ENCODE data around the gene RRM2.

Gene RRM2

DNA sequence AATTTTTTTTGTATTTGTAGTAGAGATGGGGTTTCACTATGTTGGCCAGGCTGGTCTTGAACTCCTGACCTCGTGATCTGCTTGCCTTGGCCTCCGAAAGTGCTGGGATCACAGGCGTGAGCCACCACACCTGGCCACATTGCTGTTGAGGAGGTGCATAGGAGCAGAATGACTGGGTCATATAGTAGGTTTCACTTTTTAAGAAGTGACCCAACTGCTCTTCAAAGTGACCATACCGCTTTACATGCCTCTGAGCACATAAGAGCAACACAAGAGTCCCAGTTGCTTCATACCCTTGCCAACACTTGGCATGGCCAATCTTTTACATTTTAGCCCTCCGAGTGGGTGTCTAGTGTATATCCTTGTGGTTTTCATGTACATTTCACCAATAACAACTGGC lies 28.9 kb downstream of the RRM2 start:
- DNase-seq (ENCODE audit: low read depth, low spot score), result no peak

DNA sequence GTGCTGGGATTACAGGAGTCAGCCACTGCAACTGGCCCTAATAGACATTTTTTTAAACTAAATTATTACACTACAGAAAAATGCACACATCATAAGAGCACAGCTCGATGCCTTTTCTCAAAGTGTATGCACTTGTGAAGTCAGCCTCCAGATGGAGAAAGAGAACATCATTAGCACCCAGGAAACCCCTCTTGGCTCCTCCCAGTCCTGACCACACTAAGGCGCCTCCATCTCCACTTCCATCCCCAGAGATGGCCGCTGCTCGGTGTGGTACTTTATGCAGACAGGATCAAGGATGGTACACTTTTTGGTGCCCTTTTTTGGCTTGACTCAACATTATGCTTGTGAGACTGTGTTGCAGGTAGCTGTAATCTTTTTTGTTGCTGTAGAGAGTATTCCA lies 34.8 kb downstream of the RRM2 start:
- no peak for DNase-seq (ENCODE audit: low read depth, low spot score)

DNA sequence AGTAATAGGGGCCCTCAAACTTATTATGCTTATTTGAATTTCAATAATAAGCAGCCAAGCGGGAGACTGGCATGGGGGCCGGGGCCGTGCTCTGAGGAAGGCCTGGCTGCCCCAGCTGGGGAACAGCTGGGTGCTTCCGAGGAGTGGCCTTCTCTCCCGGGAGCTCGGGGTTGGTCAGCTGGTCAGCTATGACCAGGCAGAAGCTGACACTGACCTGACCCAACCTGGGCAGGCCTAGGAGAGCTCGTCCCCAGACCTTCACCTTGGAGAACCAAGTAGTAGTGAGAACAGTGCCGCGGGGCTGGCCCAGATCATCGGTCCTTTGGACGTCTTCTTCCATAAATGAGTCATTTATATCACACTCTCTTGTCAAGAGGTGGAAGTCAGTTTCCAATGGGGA lies 36.1 kb downstream of the RRM2 start:
- no peak for DNase-seq (ENCODE audit: low read depth, low spot score)

DNA sequence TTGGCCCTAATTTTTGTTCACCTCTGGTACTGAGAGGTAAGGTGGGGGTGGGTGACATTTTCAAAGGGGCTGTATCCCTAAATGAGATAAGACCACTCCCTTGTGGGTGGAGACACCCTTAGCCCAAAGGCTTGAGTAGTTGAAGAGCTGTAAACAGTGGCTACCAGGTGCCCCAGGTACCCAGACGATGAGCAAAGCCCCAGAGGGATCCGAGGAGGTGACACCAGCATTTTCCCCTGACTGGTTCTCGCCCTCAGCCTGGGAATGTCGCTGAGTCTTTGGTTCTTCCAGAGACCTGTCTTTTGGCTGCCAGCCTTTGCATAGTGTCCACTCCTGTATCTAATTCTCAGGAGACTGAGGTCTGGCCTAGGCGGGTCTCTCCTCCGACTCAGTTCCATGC lies 36.5 kb downstream of the RRM2 start:
- DNase-seq (ENCODE audit: low read depth, low spot score), result no peak

DNA sequence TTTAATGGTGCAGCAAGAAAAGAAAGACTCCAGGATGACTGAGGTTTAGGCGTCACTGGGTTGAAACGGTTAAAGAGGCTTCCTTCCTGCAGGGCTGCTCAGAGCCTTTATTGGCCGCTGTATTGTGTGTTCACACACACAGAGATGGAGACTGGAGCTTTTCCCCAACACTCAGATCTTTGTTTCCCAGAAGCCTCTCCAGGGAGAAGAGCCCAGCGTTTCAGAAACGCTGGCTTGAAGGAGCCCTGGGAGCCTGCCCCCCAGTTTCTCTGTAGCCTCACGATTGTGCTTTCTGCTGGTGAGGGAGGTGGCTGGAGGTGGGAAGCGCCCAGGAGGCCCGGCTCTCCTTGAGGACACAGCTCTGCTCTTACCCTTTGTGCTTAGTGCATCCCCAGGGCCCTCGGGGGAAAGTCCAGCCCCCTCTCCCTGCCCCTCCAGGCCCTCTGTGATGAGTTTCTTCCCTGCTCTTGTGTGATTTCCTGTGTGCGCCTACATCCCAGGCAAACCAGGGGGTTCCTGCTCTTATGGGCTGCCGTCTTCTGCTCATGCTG lies 37.1 kb downstream of the RRM2 start:
- no peak for DNase-seq (ENCODE audit: low read depth, low spot score)

DNA sequence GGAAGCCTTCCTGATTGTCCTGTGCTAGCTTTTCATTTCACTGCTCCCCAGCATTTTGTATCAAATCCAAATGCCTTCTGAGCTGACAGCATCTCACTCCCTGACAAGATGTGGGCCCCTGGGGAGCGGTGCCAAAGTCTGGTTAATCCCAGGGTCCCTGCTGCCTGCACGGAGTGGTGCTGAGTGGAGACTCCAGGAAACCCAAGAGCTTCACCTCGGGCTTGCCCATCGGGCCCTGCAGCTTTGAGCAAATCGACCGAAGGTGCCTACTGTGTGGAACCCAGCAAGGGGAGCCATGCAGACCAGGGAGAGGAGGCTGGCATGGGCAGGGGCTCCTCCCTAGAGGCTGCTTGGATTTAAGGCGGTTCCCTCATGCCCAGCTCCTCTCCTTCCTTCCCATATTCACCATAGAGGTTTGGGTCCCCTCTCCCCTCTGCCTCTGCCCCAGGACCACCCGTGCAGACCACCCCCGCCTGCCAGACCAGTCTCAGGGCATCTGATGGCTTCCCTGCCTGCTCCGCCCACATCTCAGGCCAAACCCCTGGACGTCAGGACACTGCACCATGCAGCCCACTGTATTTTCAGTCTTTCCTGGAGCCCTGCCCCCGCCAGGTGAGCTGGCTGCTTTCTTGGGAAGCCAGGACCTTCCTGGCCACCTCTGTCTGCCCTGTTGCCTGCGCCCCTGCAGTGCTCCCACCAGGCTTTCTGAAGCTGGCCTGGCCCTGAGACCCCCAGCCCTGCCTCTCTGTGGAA lies 37.8 kb downstream of the RRM2 start:
- no peak for DNase-seq (ENCODE audit: low read depth, low spot score)

DNA sequence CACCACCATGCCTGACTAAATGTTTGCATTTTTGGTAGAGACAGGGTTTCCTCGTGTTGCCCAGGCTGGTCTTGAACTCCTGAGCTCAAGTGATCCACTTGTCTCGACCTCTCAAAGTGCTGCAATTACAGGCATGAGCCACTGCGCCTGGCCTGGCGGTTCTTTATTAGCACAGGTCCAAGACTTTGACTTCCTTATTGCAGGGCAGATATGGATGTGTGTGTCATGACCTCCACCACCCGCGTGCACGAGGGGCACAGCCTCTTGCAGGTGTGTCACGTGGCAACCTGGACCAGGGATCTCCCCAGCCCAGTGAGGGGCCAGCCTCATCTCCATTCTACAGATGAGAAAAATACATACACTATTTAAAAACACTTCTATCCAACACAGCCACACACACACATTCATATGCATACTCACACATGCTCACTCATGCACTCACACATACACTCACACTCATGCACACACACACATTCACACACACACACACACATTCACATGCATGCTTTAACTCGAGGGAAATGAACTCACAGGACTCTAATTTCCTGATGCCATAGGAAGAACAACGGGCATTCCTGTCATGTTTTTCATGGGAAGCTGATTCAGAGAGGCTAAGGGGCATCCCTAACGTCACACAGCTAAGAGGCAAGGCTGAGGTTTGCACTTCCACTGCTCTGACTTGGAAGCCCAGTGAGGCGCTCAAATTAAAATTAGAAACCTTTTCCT lies 38.8 kb downstream of the RRM2 start:
- no peak for DNase-seq (ENCODE audit: low read depth, low spot score)

DNA sequence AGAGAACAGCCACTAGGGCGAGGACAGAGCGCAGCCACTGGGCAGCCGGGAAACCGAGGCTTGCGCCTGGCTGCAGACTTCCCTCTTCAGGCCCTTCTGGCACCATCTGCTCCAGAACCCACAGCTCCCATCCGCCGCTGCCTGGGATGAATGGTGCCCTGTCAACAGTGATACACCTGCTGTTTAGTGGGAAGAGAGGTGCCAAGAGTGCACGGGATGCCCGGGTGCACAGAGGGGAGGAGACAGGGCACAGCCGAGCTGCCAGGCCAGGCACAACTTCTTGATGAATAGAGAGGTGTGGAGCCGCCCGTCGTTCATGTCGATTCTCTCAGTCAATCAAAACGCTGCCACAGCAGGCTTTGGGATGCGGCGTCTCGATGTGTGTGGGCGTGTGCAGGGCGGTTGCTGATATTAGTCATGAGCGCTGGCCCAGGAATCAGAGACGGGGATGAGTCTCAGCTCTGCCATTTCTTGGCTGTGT lies 39.5 kb downstream of the RRM2 start:
- no peak for DNase-seq (ENCODE audit: low read depth, low spot score)

DNA sequence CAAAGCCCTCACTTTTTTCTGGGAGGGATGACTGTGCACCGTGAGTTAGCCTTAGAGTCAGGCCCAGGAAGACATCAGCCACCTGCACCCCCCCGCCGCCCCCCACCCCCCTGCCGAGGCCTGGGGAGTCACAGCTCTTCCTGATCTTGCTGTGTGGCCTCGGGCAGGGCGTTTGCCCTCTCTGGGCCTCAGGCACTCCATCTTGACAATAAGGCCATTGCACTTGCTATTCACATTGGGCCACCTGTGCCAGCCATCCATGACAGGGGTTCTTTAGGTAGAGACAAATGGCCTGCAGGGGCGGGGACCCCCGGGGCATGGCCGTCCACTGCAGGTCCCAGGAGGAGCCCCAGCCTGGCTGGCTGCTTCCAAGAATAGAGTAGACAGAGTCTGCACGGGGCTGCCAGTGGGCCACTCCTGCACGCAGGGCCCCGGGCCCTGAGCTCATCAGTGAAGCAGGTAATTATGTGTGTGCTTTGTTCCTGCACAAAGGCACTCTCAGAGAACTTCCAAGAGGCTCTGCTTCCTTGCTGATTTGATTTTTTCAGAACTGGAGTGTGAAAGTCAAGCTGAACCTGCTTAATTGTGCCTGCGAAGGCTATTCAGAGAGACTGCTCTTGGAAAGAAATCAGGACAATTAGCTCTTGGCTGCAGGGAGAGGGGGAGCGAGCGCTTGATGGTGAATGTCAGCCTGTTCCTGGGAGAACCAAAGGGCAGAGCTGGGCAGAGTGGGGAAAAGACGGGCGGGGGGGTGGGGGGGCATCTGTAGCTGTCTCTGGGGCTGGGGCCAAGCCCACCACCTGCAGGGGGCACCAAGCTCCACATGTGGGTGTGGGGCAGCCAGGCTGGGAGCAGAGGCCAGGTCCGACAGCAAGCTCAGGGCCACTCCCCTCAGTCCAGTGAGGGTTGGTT lies 40.3 kb downstream of the RRM2 start:
- DNase-seq (ENCODE audit: low read depth, low spot score), result no peak

DNA sequence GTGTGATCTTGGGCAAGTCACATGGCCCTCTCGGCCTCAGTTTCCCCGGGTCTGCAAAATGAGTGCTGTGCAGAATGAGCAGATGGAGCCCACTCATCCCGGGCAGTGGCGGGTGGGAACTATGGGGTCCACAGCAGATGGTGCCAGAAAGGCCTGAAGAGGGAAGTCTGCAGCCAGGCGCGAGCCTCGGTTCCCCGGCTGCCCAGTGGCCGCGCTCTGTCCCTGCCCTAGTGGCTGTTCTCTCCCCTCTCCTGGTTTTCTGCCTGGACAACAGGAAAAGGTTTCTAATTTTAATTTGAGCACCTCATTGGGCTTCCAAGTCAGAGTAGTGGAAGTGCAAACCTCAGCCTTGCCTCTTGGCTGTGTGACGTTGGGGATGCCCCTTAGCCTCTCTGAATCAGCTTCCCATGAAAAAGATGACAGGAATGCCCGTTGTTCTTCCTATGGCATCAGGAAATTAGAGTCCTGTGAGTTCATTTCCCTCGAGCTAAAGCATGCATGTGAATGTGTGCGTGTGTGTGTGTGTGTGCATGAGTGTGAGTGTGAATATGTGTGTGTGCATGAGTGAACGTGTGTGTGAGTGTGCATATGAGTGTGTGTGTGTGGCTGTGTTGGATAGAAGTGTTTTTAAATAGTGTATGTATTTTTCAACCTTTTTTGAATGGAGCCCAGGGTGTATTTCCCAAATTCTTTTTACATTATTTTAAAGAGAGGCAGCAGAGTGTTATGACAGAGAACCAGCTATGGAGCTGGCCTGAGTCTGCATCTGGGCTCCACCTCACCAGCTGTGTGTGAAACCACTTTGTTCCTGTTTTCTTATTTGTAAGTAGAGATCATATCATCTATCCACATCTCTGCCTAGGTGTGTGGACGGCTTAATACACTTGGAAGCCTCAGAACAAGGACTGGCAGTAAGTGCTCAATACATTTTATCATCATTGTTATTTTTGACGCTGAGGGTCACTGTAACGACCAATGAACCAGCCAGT lies 41.3 kb downstream of the RRM2 start:
- no peak for DNase-seq (ENCODE audit: low read depth, low spot score)

DNA sequence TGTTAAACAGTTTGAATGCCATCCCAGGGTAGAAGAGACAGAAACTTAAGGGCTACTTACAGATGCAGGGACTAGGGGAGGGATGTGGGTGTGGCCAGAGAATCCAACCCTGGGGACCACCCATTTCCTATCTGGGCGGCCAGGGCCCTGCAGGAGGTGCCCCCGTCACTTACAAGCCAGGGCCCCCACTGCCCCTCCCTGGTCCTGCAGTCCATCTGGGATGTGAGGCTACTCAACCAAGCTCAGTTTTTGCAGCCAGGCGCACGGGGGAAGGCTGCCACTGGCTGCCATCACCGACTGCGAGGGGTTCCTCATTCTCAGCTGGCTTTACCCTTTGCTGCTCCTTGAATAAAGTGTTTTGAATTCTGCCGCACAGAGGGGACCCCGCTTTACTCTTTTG lies 42.1 kb downstream of the RRM2 start:
- no peak for DNase-seq (ENCODE audit: low read depth, low spot score)

DNA sequence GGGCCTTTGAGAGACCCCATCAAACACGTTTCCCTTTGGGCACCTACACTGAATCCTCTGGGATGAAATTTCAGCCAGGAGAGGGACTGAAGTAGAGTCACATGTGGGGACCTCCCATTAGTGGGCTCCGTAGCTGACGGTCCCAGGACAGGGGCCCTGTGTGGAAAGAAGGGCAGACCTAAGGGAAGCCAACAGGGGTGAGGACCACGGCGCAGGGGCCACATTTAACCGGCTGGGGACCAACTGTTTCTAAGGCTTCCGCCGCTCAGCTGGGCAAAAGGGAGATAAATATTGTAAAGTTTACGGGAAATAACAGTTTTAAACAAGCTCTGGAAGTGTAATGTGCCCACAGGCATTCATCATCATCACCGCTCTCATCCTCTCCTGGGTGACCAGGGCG lies 42.7 kb downstream of the RRM2 start:
- DNase-seq (ENCODE audit: low read depth, low spot score), result no peak

DNA sequence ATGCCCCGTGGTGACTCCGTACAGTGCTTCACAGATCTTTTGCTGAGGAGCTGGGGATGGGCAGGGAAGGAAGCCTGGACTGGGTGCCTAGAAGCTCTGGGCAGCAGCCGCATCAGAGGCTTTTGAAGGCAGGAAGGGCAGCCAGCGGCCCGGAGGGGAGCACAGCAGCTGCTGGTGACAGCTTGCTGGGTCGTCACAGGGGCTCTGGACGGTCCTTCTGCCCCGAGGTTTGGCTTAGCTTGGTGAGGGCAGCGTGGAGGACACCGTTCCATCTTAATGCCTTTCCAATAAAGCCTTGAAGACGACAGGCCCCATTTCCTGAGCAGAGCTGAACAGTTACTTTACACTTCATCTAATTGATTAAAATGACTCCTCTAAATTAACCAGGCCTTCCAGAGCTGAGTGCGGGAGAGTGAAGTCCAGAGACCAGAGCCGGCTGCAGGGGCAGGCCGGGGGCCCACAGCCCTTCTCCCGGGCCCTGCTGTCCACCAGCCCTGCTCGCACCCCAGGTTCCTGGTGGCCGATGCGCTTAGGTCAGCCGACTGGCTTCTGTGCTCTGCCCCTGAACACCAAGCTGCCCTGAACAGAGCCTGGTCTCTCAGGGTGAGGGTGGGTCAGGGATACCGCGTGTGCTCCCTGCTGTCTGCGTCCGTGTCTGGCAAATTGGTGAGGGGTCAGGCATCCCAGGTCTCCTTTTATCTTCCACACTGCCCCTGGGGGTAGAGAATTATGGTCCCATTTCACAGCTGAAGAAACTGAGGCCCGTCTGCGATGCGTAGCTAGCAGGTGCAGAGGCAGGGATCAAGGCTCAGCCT lies 43.5 kb downstream of the RRM2 start:
- no peak for DNase-seq (ENCODE audit: low read depth, low spot score)

DNA sequence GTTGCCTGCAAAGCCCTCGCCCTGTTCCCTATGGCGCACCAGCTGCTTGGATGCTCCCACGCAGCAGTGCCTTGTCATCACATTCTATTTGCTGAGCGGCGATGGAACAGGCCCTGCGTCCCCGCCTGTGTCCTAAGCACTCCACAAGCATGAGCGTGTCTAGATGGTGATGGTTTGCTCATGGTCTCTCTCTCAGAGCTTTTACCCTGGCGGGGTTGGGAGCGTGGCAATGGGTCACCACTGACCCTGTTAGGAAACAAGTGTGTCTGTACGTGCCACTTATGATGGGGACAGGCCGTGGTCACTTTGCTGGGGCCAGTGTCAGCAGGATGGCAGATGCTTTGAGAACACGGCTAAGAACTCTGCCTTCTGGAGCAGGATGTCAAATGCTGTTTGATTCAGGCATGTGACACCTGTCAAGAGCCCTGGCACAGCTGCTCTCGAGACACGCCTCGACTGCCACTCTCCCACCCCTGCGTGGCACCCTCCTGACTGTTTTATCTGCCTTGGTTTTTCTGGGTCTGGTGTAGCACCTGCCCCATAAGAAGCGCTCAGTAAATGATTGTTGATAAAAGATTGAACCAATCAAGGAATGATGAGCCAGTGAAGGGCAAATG lies 44.2 kb downstream of the RRM2 start:
- no peak for DNase-seq (ENCODE audit: low read depth, low spot score)

DNA sequence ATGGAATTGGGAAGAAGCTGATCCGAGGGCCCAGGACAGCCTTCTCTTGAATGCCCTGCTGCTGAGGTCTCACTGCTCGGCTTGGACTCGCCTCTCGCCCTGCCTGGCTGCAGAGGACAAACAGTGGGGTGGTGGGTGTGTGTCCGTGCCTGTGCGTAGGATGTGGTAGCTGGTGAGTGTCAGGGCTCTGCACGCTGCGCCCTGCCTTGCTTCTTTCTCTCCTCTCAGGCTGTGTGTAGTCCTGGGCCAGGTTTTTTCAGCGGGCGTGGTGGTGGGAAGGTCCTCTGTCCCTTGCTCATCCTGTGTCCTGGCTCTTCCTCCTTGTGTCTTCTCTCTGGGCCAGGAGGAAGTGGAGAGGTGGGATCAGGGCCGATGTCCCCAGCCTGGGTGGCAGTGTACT lies 44.8 kb downstream of the RRM2 start:
- no peak for DNase-seq (ENCODE audit: low read depth, low spot score)

DNA sequence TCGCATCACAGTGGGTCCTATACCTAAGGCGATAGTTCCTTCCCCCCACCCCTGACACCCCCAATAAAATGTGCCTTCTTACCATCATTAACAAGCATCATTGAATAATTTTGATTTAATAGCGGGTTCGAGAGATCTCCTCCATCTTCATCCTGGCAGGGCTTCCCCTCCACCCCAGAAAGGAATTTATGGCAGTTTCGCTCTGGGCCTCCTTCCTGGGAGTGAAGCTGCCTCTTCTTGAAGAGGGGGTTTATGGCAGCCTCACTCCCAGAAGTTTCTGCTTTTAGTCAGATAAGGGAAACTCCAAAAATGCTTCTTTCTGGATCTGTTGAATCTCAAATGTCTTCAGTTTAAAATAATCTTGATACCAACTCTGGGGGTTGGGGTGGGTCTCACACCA lies 45.7 kb downstream of the RRM2 start:
- DNase-seq (ENCODE audit: low read depth, low spot score), result no peak

DNA sequence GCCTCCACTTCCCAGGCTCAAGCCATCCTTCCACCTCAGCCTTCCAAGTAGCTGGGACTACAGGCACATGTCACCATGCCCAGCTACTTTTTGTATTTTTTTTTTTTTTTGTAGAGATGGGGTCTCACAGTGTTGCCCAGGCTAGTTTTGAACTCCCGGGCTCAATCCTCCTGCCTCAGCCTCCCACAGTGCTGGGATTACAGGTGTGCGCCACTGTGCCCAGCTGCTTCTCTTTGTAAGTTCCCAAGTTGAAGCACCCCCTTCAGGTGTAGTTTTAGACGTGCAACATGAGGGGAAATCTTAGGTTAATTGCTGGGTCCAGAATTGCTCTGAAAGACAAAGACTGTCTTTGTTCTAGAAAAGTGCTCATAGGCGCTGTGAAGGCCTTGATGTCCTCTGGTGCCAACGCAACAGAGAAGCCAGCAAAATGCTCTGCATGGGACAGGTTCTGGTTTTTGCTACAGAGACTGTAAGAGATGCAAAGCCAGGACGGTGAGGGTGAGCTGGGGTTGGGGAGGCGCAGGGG lies 46.6 kb downstream of the RRM2 start:
- DNase-seq (ENCODE audit: low read depth, low spot score), result no peak

DNA sequence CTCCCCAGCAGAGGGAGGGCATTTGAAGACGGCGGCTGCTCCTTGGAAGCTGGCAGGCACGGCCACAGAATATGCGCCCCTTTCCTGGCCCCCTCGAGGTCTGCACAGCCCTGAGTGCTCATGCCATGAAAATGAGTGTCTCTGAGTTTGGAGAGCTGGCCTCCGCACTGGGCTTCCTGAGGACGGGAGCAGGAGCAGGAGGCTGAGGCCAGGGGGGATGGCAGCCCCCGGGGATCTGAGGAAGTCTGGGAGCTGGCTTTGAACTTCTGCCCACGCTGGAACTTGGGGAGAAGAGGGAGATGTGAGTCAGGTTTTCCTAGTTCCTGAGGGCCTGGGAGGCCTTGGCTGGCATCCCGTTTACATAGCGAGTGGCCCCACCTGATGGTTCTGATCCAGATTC lies 47.0 kb downstream of the RRM2 start:
- no peak for DNase-seq (ENCODE audit: low read depth, low spot score)

DNA sequence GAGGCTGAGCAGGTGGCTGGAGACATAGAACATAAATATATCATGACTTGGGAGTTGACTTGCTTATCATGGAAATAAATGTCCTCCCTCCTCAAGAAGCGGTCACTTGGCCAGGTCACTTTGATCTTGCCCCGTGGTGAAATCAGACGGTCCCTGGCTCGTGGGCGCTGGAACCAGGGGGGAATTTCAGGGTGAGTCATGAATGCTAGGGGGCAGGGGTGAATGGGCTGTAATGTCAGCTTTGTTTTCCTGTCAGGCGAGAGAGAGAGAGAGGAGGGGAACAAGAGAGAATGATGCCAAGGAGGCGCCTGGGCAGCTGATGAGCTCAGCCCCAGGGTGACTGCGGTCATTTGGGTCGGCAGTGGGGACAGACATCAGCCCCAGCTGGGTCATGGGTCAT lies 47.7 kb downstream of the RRM2 start:
- DNase-seq (ENCODE audit: low read depth, low spot score), result no peak

All from iPS DF 19.7 (cell line).